Suprapubic skin (tissue), 4 donors: ENCODE data around the gene MCM6. TPM values are rescaled to one million over a fixed set of nuclear protein-coding genes. Genes with fewer than 3 reads are reported as not detected.
"Not testable (repeated sequence)": the region's sequence is repeated elsewhere in the genome, so short reads cannot be mapped to it uniquely, and the experiment has no call there.

Experiments used
- DNase-seq, 2 donors: peaks; one replicate each; pipeline ENCODE4 v3.0.0-alpha.2; 2019; ENCODE audit warnings: low spot score in 2 of 2
- H3K27ac ChIP-seq: fragments of 200-600 bp; sonication (generic); one replicate; pipeline ENCODE4 v1.5.1; 2019
- H3K27me3 ChIP-seq: fragments of 200-600 bp; sonication (generic); one replicate; pipeline ENCODE4 v1.5.1; 2019
- H3K36me3 ChIP-seq: fragments of 200-600 bp; sonication (generic); one replicate; pipeline ENCODE4 v1.5.1; 2019
- H3K4me1 ChIP-seq: fragments of 200-600 bp; sonication (generic); one replicate; pipeline ENCODE4 v1.5.1; 2019
- H3K4me3 ChIP-seq: fragments of 200-600 bp; sonication (generic); one replicate; pipeline ENCODE4 v1.5.1; 2019; ENCODE audit warnings: mild to moderate bottlenecking
- H3K9me3 ChIP-seq: fragments of 200-600 bp; sonication (generic); one replicate; pipeline ENCODE4 v1.5.1; 2019
- CTCF ChIP-seq, 2 donors: fragments of 200-600 bp in 1 of 2; fragments of 450-650 bp in 1 of 2; sonication (generic) in 1 of 2; IDR thresholded peaks; one replicate each; pipeline ENCODE4 v1.5.1; 2016 to 2019; ENCODE audit warnings: antibody characterized with exemption in 2 of 2, mild to moderate bottlenecking in 1 of 2, moderate library complexity in 1 of 2
- EP300 ChIP-seq: sonication (generic); formaldehyde crosslinking; IDR thresholded peaks from one replicate; pipeline ENCODE4 v1.6.1; 2017; ENCODE audit warnings: antibody characterized with exemption
- POLR2A ChIP-seq, 2 donors: fragments of 450-650 bp; IDR thresholded peaks; one replicate each; pipeline ENCODE4 v1.6.1; 2017; ENCODE audit warnings: antibody characterized with exemption in 2 of 2, mild to moderate bottlenecking in 2 of 2, moderate library complexity in 2 of 2
- POLR2AphosphoS5 ChIP-seq, 3 donors: sonication (generic); formaldehyde crosslinking; IDR thresholded peaks; one replicate each; pipeline ENCODE4 v1.6.1; 2017; ENCODE audit warnings: antibody characterized with exemption in 3 of 3
- WGBS: methylation state at CpG from one replicate; pipeline ENCODE4 v1.1.5; 2018; 5-methylcytosine and 5-hydroxymethylcytosine counted together
- total RNA-seq, 4 donors: library from RNA; depleted of rRNA; stranded (reverse); fragments of >200 nt; gene quantifications; one replicate each; pipeline ENCODE4 v1.1.0, GENCODE V29; 2016

Gene MCM6
- total RNA-seq, 4 donors from 2014 or later = 6.6 to 13.5 (median 7.8) TPM

DNA sequence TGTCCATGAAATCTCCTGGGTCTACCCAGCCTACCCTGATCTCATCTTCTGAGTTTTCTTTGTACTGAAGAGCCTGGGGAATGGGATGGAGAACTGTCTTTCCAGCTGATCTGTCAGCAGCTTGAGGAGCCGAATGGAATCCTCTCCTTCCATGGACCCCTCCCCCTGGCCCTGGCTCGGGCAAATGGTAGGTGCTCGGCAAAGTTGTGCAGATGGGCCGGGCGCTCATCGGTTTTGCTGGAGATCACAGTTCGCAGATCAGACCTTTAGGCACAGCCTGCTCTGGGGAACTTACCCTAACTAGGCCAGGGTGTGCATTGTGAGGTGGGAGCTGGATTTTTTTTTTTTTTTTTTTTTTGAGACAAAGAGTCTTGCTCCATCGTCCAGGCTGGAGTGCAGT, 79.6 kb downstream of the MCM6 start:
- 96% methylated on average over 8 of the region's 8 CpGs for WGBS
- no peaks in the 10 kb centered on the region for H3K9me3 ChIP-seq
- H3K27me3 ChIP-seq = no peaks in the 10 kb centered on the region
- no peaks in the 10 kb centered on the region for H3K36me3 ChIP-seq
- peaks cover 13% of the 10 kb centered on the region for H3K4me1 ChIP-seq
- DNase-seq = no peak
- no peak overlapping the region for H3K27ac ChIP-seq
- TF ChIP-seq EP300 (no peak), POLR2AphosphoS5 (IDR thresholded peaks at IDR 0.05) (no peak), CTCF (IDR thresholded peaks at IDR 0.05) (no peak), POLR2A (IDR thresholded peaks at IDR 0.05) (no peak)
- no peak overlapping the region for H3K4me3 ChIP-seq

- 85% methylated on average over 4 of the region's 4 CpGs for WGBS
- DNase-seq, H3K27me3 ChIP-seq, H3K27ac ChIP-seq, H3K9me3 ChIP-seq, H3K36me3 ChIP-seq, H3K4me3 ChIP-seq: not testable (repeated sequence)
- H3K4me1 ChIP-seq = peaks cover 13% of the 10 kb centered on the region
Observed at GRCh38 chr2:135795641-135796040, 80.6 kb downstream of the MCM6 start.

DNA sequence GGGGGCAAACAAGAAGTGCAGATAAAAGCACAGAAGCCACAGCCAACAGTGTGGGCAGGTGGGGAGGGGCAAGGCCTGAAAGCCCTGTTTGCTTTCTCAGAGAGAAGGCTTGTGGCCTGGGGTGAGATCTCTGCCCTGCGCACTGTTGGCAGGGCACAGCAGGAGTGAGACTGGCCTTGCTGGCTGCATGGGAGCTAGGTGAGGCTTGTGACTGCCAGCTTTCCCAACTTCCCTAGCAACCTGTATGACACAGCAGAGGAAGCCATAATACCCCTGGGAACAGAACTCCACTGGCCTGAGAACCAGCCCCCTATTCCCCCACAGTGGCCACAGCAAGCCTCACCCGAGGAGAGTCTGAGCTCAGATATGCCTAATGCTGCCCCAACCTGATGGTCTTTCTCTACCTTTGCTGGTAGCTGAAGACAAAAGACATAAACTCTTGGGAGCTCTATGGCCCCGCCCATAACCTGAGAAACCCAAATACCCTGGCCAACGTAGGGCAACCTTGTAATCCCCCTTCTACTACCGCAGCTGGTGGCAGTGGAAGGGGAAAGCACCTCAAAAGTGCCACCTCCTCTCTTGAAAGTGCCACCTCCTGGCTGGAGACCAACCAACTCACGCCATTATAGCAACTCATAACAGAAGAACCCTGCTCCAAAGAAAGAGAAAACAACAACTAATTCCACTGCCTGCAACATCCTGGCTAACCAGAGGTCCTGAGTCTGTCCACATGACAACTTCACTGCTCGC, 83.7 kb downstream of the MCM6 start:
- no peaks in the 10 kb centered on the region for H3K9me3 ChIP-seq
- H3K4me1 ChIP-seq = peaks cover 7% of the 10 kb centered on the region
- no peak for TF ChIP-seq POLR2AphosphoS5 (IDR thresholded peaks at IDR 0.05)
- no peak for TF ChIP-seq POLR2A (IDR thresholded peaks at IDR 0.05)
- no peak for TF ChIP-seq CTCF (IDR thresholded peaks at IDR 0.05)
- TF ChIP-seq EP300 = no peak
- no peak overlapping the region for H3K27ac ChIP-seq
- H3K4me3 ChIP-seq = no peak overlapping the region
- no peaks in the 10 kb centered on the region for H3K27me3 ChIP-seq
- WGBS = 84% methylated on average over 7 of the region's 7 CpGs
- no peaks in the 10 kb centered on the region for H3K36me3 ChIP-seq
- DNase-seq = no peak

GRCh38 chr2:135791418-135792190, 84.6 kb downstream of the MCM6 start:
- H3K4me3 ChIP-seq = no peak overlapping the region
- TF ChIP-seq POLR2A (IDR thresholded peaks at IDR 0.05) (no peak), EP300 (no peak), CTCF (IDR thresholded peaks at IDR 0.05) (no peak), POLR2AphosphoS5 (IDR thresholded peaks at IDR 0.05) (no peak)
- WGBS = 83% methylated on average over 2 of the region's 2 CpGs
- H3K27ac ChIP-seq = no peak overlapping the region
- peaks cover 4% of the 10 kb centered on the region for H3K36me3 ChIP-seq
- H3K27me3 ChIP-seq = no peaks in the 10 kb centered on the region
- H3K4me1 ChIP-seq = peaks cover 5% of the 10 kb centered on the region
- H3K9me3 ChIP-seq = no peaks in the 10 kb centered on the region
- DNase-seq = no peak

DNA sequence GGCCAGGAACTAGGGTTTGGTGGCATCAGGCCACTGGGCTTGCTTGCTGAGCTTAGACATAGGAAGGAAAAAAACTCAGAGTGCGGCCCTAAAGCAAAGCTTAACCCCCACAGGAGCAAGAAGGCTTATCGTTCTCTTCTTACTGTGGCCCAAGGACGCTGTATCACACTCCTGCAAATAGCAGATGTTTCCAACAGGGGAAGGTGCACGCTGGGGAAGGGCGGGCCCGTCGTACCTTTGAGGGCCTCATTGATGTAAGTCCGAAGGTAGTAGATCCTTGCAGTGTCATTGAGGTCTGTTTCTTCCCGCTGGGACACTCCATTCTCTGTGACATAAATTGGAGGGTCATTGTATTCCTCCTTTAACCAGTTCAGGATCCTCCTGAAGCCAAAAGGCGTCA, 85.8 kb downstream of the MCM6 start:
- Histone ChIP-seq H3K36me3 (peaks cover 13% of the 10 kb centered on the region), H3K27me3 (no peaks in the 10 kb centered on the region), H3K4me3 (no peak overlapping the region), H3K9me3 (no peaks in the 10 kb centered on the region), H3K27ac (no peak overlapping the region), H3K4me1 (peaks cover 5% of the 10 kb centered on the region)
- no peak for TF ChIP-seq EP300
- no peak for TF ChIP-seq CTCF (IDR thresholded peaks at IDR 0.05)
- TF ChIP-seq POLR2AphosphoS5 (IDR thresholded peaks at IDR 0.05) = no peak
- TF ChIP-seq POLR2A (IDR thresholded peaks at IDR 0.05) = no peak
- DNase-seq = no peak
- WGBS = 93% methylated on average over 10 of the region's 10 CpGs

Other genes starting within 250 kb of the MCM6 start
- gene UBXN4, start 134.6 kb downstream of the MCM6 start, total RNA-seq = 10 to 100 TPM; 61.7 to 88.3 (median 69.3) TPM
- not detected for gene LCT, start 39.3 kb downstream of the MCM6 start, total RNA-seq
- gene DARS1, start 109.2 kb upstream of the MCM6 start, total RNA-seq = 10 to 100 TPM; 63.1 to 82.6 (median 67.4) TPM
- gene CXCR4, start 241.7 kb upstream of the MCM6 start, total RNA-seq = 1 to 10 TPM; 5.1 to 6.8 (median 5.6) TPM